ENCODE measurements around the gene CST9L.

The CST9L gene

GRCh38 chr20:23587631-23588030 is 19.3 kb upstream of the CST9L start:
- no peak for TF ChIP-seq CTCF (IDR thresholded peaks at IDR 0.05; ENCODE audit: borderline replicate concordance, control extremely low read depth, extremely low read depth, insufficient read depth, missing control alignments)
- DNase-seq (ENCODE audit: low spot score), result no peak
- in situ Hi-C loops (cut with MboI; ENCODE audit: low sequenced_read_pairs, unreplicated experiment), result no loop called here

- DNase-seq (ENCODE audit: low spot score), result no peak
- in situ Hi-C loops (cut with MboI; ENCODE audit: low sequenced_read_pairs, unreplicated experiment), result no loop called here
- no peak for TF ChIP-seq CTCF (IDR thresholded peaks at IDR 0.05; ENCODE audit: borderline replicate concordance, control extremely low read depth, extremely low read depth, insufficient read depth, missing control alignments)
These were observed 18.6 kb upstream of the CST9L start for GRCh38 chr20:23586735-23587525.

- in situ Hi-C loops (cut with MboI; ENCODE audit: low sequenced_read_pairs, unreplicated experiment), result no loop called here
- no peak for DNase-seq (ENCODE audit: low spot score)
- no peak for TF ChIP-seq CTCF (IDR thresholded peaks at IDR 0.05; ENCODE audit: borderline replicate concordance, control extremely low read depth, extremely low read depth, insufficient read depth, missing control alignments)
These were observed 17.8 kb upstream of the CST9L start for GRCh38 chr20:23585808-23586734.

GRCh38 chr20:23585449-23585807 is 17.1 kb upstream of the CST9L start:
- in situ Hi-C loops (cut with MboI; ENCODE audit: low sequenced_read_pairs, unreplicated experiment), result no loop called here
- no peak for TF ChIP-seq CTCF (IDR thresholded peaks at IDR 0.05; ENCODE audit: borderline replicate concordance, control extremely low read depth, extremely low read depth, insufficient read depth, missing control alignments)
- DNase-seq (ENCODE audit: low spot score), result no peak

- TF ChIP-seq CTCF (IDR thresholded peaks at IDR 0.05; ENCODE audit: borderline replicate concordance, control extremely low read depth, extremely low read depth, insufficient read depth, missing control alignments), result no peak
- DNase-seq (ENCODE audit: low spot score), result no peak
- in situ Hi-C loops (cut with MboI; ENCODE audit: low sequenced_read_pairs, unreplicated experiment), result no loop called here
These were observed 16.3 kb upstream of the CST9L start for GRCh38 chr20:23584434-23585199.

- no peak for DNase-seq (ENCODE audit: low spot score)
- TF ChIP-seq CTCF (IDR thresholded peaks at IDR 0.05; ENCODE audit: borderline replicate concordance, control extremely low read depth, extremely low read depth, insufficient read depth, missing control alignments), result no peak
- in situ Hi-C loops (cut with MboI; ENCODE audit: low sequenced_read_pairs, unreplicated experiment), result no loop called here
These were observed 15.2 kb upstream of the CST9L start for GRCh38 chr20:23583526-23583925.
